IMR-90 (cell line): Measurements from ENCODE around the gene MTF2. TPM values are rescaled to one million over a fixed set of nuclear protein-coding genes. Genes with fewer than 3 reads are reported as not detected.

Experiments
- polyA plus RNA-seq, 3 experiments: library from polyadenylated mRNA; depleted of rRNA; stranded (reverse); fragments of >200 nt; gene quantifications; 2 replicates each; pipeline ENCODE4 v1.2.3, GENCODE V29; 2012; ENCODE audit warnings: low replicate concordance in 1 of 3
- total RNA-seq: library from RNA; depleted of rRNA; stranded (reverse); fragments of >200 nt; gene quantifications from 2 replicates; pipeline ENCODE4 v1.2.3, GENCODE V29; 2012; rRNA removed

The MTF2 gene
- total and polyA plus RNA-seq, 2 of the 4 experiments (the other 2 are of a cell fraction), result 10.6 to 39.8 TPM

Other genes starting within 250 kb of the MTF2 start
- 1,679 and 1,907 TPM in 2 replicates for gene RPL5, start 247.2 kb upstream of the MTF2 start, total RNA-seq
- 1,239 and 1,406 TPM in 2 replicates for gene RPL5, start 247.2 kb upstream of the MTF2 start, polyA plus RNA-seq (2012; rRNA removed)
- gene DIPK1A, start 117.8 kb upstream of the MTF2 start, total RNA-seq, result 4.7 and 7.5 TPM in 2 replicates
- 4.5 and 5.7 TPM in 2 replicates for gene DIPK1A, start 117.8 kb upstream of the MTF2 start, polyA plus RNA-seq (2012; rRNA removed)
- 20.1 and 53.3 TPM in 2 replicates for gene TMED5, start 101.1 kb downstream of the MTF2 start, total RNA-seq
- gene TMED5, start 101.1 kb downstream of the MTF2 start, polyA plus RNA-seq (2012; rRNA removed), result 38.1 and 39.0 TPM in 2 replicates
- 7.3 and 20.0 TPM in 2 replicates for gene CCDC18, start 101.4 kb downstream of the MTF2 start, total RNA-seq
- gene CCDC18, start 101.4 kb downstream of the MTF2 start, polyA plus RNA-seq (2012; rRNA removed), result 4.3 and 5.5 TPM in 2 replicates